Measurements from ENCODE around the gene DDOST.
"Not testable (repeated sequence)": the region's sequence is repeated elsewhere in the genome, so short reads cannot be mapped to it uniquely, and the experiment has no call there.

The DDOST gene

GRCh38 chr1:20625176-20626097, 35.7 kb downstream of the DDOST start:
- DNase-seq (ENCODE audit: low read depth in 2 of 2) = no peak

DNA sequence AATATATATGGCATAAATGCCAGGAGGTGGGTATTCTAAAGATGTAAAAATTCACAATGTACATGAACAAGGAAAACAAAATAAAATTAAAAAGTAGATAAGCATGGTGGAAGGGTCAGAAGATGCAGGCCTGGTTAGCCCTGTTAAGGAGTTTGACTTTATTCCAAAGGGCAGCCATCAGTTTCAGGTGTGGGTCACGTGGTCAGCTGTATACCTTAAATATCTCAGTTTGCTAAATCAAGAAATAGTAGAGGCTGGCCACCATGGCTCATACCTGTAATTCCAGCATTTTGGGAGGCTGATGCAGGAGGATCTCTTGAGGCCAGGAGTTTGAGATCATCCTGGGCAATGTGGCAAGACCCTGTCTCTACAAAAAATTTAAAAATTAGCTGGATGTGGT, 36.5 kb downstream of the DDOST start:
- no peak for DNase-seq (ENCODE audit: low read depth in 2 of 2)

GRCh38 chr1:20621012-20621411, 40.2 kb downstream of the DDOST start:
- no peak for DNase-seq (ENCODE audit: low read depth in 2 of 2)

DNA sequence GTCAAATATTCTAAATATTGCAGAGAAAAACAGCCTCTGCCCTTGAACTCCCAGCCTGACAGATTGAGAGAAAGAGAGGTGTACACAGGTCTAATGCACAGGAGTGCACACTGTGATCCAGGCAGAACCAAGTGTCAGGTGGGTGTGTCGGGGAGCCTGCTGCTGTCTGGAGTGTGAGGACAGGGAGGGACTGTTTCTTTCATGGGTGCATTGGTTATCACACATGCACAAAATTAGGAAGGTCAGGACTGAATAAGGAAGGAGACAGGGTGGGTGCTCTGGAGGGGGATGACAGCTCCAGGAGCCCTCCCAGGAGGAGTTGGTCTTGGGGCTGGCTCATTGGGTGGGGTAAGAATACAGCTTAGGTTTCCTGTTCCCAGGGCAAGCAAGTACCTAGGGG, 41.2 kb downstream of the DDOST start:
- DNase-seq (ENCODE audit: low read depth in 2 of 2) = no peak

DNA sequence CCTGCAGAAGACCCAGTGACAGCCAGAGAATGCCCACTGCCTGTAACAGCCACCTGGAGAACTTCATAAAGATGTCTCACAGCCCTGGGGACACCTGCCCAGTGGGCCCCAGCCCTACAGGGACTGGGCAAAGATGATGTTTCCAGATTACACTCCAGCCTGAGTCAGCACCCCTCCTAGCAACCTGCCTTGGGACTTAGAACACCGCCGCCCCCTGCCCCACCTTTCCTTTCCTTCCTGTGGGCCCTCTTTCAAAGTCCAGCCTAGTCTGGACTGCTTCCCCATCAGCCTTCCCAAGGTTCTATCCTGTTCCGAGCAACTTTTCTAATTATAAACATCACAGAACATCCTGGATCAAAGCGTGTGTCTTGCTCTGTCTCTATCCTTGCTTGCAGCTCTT, 42.6 kb downstream of the DDOST start:
- DNase-seq (ENCODE audit: low read depth in 2 of 2) = no peak

DNA sequence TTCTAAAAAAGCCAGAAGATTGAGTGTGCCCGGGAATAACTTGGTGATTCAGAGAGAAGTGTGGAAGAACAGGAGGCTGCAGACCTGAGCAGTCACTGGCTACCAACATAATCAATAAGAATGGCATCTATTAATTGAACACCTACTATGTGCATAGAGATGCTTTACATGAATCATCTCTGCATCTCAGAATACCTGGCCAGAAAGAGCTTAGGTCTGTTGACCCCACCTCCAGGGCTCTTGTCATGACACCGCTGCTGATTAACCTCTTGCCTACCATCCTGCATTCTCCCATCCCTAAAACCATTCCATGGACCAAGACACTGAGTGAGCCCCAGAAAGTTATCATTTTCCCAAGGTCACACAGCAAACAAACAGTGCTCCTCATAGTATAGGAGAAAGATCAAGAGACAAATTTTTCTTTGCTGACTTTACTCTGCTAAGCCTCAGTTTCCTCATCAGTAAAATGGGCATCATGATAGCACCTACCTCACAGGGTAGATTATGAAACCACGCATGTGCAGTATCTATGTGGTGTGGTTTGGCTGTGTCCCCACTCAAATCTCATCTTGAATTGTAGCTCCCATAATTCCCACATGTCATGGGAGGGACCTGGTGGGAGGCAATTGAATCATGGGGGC, 44.2 kb downstream of the DDOST start:
- DNase-seq (ENCODE audit: low read depth in 2 of 2) = no peak

- DNase-seq (ENCODE audit: low read depth in 2 of 2) = no peak
These were observed 45.0 kb downstream of the DDOST start for GRCh38 chr1:20615946-20616846.

- no peak for DNase-seq (ENCODE audit: low read depth in 2 of 2)
These were observed 47.0 kb downstream of the DDOST start for GRCh38 chr1:20614131-20614579.

DNA sequence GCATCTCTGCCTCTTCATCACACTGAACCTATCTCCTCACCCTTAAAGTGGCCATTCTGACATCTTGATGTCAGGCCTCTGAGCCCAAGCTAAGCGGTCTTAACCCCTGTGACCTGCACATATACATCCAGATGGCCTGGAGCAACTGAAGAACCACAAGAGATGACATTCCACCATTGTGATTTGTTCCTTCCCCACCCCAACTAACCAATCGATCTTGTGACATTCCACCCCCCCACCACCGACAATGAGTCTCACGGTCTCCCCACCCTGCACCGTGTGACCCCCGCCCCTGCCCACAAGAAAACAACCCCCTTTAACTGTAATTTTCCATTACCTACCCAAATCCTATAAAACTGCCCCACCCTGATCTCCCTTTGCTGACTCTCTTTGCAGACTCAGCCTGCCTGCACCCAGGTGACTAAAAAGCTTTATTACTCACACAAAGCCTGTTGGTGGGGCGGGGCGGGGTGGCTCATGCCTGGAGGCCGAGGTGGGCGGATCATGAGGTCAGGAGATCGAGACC, 48.9 kb downstream of the DDOST start:
- DNase-seq (ENCODE audit: low read depth in 2 of 2) = no peak

- DNase-seq (ENCODE audit: low read depth in 2 of 2) = no peak
These were observed 49.5 kb downstream of the DDOST start for GRCh38 chr1:20611652-20612051.

- DNase-seq (ENCODE audit: low read depth in 2 of 2) = no peak
These were observed 50.2 kb downstream of the DDOST start for GRCh38 chr1:20610970-20611369.

DNA sequence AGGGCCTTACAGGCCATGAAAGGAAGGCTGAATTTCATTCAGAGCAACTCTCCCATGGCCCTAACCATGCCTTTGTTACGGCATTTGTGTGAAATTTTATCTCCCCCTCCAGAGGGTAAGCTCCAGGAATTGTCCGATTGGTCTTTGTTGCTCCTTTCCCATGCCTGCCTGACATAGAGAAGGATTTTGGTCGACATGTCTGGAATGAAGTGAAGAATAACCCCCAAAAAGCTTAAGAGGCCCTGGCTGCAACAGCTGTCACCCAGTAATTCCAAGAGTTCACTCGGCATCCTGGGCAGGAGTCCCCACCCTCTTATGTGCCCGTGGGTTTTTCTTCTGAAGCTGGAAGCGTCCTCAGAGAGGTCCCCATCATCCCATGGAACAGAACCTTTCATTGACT, 51.6 kb downstream of the DDOST start:
- DNase-seq (ENCODE audit: low read depth in 2 of 2) = no peak

DNA sequence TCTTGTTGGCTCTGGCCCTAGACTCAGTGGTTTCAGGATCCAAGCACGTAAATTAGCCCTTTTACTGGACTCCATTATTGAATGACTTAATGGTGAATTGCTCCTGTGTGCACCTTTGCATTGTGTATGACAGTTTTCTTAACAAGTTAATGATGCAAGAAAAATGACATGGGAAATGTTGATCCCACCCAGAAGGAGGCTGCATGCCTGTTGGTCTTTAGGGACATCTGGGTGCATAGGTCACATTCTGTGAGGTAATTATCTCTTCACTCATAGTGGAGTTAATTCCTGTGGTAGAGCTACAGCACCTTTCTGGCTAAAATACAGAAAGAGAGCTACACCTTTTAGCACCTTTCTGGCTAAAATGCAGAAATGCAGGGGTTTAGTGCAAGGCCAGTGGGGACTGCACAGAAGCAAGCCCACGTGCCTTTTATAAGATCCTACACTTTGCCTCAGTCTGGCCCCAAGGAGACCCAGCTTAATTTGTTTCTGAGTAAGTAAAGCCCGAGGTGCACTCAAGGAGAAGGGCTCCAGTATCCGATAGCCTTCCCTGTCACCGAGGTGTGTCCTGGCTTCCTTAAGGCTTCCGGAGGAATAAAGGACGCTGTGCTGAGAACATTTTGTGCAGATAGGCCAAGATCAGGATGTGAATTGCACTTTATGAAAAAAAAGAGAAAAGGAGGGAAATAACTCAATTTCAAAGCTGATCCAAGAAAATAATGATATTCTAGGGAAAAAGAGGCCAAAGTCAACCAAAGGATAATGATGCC, 54.2 kb downstream of the DDOST start:
- not testable (repeated sequence) for DNase-seq (ENCODE audit: low read depth in 2 of 2)

- no peak for DNase-seq (ENCODE audit: low read depth in 2 of 2)
These were observed 56.5 kb downstream of the DDOST start for GRCh38 chr1:20604678-20605077.

- no peak for DNase-seq (ENCODE audit: low read depth in 2 of 2)
These were observed 57.4 kb downstream of the DDOST start for GRCh38 chr1:20603504-20604464.

- no peak for DNase-seq (ENCODE audit: low read depth in 2 of 2)
These were observed 58.2 kb downstream of the DDOST start for GRCh38 chr1:20602851-20603450.
